Skin of body (tissue), 2 donors: ENCODE results near the gene ADAMTS8. TPM values are rescaled to one million over a fixed set of nuclear protein-coding genes. Genes with fewer than 3 reads are reported as not detected.

Experiments
- DNase-seq: peaks from one replicate; lab custom pipeline; 2025; lab: John Stamatoyannopoulos, UW
- total RNA-seq: library from RNA; depleted of rRNA; stranded (reverse); fragments of >200 nt; gene quantifications from one replicate; pipeline ENCODE4 v1.2.3, GENCODE V29; 2014

ADAMTS8 gene
- total RNA-seq, 1 donor from 2014 or later = 1.8 TPM

DNA sequence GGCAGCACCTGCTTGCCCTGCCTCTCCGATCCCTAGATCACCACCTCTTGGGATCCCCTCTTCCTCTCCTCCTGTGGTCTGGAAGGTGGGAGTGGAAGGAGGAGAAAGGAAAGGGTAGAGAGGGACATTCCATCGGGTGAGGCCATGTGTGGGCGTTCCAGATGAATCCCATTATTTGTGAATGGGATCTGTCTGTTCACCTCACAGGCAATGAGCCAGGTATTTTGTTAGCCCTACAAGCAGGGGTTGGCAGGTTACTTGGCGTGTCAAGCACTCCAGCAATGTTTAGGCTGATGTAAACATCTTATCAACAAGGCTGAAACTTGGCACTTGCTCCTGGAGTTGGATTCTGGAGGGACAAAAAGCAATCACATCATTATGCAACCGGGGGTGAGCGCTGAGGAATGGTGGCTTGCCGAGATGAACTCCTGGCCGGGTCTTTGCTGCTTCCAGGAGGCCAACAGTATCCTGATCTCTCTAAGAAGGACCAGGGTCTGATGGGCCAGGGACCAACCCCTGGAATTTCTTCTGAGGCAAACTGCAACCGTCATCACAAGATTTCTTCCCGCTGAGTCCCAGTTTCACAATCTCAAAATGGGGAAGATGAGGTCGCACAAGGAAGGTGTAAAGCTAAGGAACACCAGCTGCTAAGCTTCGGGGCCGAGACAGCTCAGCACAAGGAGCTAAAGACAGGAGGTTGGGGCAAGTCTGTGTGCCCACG, 7.8 kb downstream of the ADAMTS8 start:
- DNase-seq = no peak

DNA sequence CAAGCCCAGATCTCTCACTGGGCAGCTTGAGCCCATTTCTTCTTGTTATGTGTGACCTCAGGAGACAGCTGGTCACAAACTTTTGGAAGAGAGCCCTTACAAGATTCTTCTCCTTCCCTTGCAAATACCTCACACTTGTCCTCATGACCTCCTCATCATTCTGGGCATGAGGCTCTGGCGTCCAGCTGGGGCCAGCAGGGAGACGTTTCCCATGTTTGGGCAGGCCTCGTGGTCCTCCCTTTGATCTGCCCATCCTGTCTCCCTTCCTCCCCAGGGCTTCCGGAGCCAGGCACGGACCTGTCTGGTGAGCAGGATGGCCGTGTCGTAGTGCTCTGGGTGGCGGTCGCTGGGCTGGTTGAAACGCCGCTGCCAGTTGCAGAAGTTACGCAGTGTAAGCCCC, 9.7 kb downstream of the ADAMTS8 start:
- DNase-seq = no peak

DNA sequence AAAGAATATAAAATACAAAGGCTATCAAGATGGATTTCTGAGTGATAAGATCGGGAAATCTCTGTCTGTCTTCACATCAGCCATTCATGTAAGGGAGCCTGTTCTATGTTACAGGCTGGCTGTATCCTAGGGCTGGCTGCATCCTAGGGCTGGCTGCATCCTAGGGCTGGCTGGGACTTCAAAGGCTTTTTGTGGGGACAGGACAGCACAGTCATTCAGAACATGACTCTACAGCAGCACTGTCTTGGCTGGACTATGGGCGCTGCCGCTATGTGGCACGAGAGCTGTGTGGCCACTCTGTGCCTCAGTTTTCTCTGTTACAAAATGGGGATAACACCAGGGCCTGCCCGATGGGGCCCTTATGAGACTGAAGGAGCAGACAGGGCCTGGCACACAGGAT, 10.2 kb downstream of the ADAMTS8 start:
- DNase-seq = no peak

DNA sequence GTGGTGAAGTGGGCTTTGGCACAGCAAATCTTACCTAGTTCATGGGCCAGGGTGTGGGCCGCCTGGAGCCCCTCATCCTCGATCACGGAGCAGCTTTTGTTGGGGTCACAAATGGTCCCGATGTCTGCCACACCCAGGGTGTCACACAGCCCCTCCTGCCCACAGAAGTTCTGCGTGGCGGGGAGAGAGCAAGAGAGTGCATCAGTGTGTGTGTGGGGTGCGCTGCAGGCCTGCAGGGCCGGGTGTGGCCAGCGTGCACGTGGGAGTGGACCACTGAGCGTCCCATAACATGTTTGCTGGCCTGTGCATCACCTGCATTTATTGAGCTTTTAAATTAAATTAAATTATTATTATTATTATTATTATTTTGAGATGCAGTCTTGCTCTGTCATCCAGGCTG, 11.5 kb downstream of the ADAMTS8 start:
- DNase-seq = no peak

DNA sequence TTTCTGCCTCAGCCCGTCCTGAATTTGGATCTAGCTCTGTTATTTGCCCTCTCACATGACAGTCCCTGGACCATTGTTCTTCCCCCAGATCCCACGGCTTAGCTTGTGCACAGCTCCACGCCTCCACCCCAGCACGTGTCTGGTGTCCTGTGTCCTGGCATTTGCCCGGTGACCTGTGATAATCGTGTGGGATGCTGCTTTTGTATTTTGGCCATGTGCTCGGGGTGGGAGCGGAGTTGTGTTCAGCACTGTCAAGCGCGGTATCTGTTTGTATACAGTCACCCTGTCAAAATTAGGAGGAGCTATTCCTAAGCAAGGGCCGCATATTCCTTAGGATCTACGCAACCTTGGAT, 11.9 kb downstream of the ADAMTS8 start:
- DNase-seq = no peak

DNA sequence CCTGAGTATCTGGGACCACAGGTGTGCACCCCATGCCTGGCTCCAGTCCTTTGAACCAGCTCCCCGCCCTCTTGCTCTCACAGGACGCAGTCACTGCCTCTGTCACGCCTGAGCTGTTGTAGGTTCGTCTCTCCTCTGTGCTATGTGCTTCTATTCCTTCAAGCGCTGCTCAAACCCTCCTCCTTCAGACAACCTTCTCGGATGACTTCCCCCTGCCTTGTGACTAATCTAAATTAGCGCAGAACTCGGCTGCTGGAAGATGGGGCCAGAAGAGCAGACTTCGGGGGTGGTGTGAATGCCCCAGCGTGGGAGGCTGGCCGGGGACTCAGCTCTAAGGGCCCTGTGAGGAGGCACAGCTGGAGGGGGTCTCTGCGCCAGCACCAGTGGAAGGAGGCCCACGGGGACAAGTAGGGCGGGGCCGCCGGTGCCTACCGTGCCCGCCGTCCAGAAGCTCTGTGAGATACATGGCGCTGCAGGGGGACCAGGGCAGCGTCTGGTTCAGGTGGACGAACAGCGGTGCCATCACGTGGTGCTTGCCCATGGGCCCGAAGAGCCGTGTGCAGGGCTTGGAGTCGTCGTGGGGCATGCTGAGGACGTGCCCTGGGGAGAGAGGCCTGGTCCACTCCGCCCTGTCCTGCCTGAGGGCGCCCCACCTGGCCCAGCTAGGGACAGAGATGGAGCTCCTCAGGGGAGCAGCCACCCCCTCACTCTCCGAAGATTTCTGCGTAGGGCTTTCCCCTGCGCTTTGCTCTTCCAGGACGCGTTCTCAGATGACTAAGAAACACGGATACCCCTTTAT, 12.5 kb downstream of the ADAMTS8 start:
- no peak for DNase-seq

DNA sequence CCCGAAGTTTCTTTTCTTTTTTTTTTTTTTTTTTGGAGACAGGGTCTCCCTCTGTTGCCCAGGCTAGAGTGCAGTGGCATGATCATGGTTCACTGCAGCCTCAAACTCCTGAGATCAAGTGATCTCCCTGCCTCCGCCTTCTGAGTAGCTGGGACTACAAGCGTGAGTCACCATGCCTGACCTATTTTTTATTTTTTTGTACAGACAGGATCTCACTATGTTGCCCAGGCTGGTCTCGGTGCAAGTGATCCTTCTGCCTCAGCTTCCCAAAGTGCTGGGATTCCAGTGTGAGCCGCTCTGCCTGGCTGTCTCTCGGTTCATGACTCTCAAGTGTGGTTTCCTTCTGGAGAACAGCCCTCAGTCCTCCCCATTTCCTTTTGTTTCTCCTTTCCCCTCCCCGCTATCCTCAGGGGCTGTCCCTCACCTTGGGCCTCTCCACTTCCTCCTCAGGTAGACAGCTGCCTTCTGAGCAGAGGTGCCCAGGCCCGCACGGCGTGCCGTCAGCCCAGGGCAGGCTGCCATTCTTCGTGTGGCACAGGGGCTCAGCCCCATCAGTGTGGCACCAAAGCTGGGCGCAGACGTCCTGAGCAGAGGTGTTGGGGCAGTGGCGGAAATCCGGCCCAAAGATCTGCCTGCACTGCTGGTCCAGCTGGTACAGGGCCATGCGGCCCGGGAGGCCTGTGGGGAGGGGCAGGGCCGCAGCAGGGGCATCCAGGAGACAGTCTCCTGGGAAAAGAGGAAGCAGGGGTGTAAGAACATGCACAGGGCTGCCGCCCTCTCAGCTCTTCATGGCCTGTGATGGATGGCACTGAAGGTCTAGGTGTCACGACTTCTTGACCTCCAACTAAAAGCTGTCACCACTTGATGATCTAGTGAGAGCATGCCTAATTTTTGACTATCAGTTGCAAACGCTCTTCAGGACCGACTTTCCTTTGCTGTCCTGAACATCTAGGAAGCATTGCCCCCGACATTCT, 14.0 kb downstream of the ADAMTS8 start:
- no peak for DNase-seq

DNA sequence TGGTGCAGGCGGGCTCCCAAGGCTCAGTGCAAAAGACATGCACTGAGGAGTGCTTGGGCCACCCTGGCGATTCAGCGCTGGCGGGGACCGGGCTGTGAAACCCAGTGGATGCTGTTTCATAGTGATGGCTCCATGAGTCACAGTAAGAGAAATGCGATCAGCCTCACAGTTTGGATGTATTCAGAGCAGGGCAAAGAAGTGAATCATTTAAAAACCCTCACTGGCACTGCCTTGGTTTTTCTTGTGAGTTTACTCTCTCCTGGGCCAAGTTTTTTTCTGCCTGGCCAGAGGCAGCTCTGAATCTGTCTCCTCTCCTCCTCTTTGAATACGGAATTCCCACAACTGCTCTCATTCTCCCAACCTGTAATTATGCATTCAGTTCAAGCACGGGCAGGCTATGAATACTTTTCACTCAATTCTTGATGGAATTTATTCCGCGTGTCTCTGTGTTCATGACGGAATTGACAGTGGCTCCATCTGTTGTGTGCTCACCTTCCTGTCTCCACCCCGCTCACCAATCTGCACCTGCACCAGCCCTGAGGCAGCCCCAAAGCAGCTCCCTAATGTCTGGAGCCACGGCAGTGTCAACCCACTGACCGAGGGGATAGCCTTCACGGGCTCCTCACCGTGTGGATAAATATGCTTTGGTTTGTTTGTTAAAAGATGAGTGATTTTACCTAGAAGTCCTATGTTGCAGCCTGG, 14.9 kb downstream of the ADAMTS8 start:
- peak; percentile 14 for DNase-seq

DNA sequence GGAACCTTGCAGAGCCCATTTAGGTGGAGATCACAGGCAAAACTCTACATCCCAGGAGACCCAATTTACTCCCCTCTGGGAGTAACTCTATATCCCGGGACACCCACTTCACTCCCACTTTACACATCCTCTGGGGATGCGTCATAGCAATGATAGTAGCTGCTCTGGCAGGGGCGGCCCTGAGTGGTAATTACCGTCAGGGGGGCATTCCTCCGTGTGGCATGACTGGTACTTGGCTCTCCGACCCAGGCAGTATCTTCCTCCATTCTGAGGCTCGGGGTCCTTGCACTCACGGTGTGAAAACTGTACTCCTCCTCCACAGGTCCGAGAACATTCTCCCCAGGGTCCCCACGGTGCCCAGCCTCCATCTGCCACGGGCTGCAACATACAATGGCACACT, 17.2 kb downstream of the ADAMTS8 start:
- DNase-seq = no peak

DNA sequence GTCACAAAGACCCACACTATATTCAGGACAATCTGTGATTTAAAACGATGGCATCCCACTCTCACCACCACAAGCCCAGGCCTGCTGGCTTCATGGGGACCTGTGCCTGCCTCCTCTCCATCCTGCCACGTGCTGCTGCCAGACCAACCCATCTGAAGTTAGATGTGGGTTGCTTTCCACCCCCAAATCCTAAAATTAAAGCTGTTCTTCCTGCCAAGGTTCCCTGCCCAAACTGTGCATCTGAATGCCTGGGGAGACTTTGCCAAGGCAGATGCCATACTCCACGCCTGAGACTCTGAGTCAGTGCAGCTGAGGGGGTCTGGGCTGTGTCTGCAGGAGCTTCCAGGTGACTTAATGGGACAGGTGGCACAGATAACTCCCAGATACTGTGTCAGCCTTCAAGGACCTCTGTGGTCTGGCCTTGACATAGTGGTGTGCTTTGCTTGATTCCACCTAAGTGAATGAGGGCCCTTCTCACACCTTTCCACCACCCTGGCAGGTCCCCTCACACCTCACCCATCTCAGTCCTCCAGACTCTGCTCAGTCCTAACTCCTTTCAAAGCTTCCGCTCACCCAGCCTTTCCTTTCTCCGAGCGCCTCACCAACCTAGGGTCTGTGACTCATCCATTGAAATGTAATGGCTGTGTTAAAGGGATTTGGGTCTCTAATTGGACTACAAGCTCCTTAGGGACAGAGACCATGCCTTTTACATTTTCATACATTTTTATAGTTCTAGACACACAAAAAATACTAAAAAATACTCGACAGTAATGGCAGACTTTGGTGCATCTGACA, 18.6 kb downstream of the ADAMTS8 start:
- no peak for DNase-seq

DNA sequence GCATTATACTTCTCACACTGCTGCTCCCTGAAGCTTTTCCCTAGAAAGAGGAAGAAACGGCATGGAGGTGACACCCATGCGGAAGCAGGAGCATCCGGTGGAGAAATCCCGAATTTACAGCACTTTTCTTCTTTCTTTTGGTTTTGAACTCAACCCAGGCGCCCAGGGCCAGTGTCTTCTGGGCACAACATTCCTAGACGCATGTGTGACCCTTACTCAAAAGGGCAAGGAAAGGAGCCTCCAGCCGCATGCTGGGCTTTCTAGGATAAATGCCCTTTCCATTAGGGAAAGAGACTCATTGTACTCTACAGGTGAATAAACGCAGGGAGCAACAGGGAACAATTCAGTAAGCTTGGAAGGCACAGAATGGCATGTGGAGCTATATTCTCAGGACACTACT, 19.5 kb downstream of the ADAMTS8 start:
- no peak for DNase-seq

DNA sequence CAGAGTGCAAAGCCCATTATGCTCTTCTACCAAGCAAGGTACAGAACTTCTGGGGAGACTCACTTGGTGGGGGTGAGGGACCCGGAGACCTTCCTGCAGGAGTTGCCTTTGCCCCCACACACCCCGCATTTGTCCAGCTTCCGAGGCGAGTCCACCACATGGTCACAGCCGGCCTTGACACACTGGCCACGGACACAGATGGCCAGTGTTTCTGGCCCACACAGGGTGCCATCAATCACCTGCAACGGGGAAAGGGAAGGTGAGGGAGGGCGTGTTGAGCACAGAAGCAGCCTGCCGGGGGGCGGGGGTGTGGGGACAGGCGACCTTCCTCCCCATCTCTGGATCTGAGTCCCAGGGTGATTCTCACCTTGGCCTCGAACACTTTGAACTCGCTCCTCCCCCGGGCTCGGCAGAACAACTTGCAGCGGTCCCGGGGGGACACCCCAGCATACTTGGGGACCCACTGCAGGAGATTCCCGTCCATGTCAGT, 20.0 kb downstream of the ADAMTS8 start:
- DNase-seq = no peak

DNA sequence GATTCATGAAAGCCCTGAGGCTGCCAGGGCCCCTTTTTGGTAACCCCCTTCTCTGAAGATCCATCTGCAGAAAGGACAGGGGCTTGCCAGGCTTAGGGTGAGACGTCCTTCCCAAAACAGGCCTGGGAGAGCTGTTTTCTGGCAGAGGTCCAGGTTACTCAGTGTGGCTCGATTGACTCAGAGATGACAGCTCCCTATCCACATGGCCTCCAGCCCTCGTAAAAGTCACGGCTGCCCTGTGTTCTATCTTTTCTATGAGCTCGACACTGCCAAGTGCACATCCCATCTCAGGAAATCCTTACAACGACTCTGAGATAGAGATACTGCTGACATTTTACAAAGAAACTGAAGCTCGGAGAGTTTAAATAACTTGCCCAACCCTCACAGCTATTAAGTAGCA, 20.4 kb downstream of the ADAMTS8 start:
- DNase-seq = peak; percentile 40

DNA sequence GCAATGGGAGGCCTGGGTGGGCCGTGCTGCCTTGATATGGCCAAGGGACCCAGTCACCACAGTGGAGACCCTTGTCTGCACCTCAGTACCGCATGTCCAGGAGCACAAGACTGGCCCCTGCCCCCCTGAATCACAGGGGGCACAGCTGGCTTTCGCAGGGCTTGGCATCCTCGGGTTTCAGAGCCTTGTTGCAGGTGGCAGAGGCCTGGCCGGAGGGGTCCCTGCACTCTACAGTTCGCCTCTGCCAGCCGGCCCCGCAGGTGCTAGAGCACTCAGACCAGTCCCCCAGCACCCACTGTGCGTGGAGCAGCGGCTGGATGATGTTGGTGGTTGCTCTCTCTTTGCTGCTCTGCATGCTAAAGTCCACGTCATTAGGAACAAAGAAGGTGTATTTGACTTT, 23.0 kb downstream of the ADAMTS8 start:
- DNase-seq = no peak

DNA sequence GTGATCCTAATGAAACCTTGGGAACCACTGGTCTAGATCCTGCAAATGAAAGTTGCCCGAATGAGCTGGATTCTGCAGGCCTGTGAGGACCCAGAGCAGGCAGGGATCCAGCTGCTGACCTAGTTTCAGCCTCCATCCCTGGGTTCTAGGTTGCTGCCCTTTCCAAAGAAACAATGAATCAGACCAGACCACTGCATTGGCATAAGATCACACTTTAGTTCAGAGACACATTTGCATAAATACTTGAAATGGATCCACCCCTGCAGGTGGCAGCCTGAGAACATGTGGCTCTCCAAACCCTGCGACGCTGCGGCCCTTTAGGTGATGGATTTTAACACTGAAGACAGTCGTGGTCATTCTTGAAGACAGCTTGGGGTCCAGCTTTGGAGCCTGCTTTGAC, 23.7 kb downstream of the ADAMTS8 start:
- DNase-seq = no peak

DNA sequence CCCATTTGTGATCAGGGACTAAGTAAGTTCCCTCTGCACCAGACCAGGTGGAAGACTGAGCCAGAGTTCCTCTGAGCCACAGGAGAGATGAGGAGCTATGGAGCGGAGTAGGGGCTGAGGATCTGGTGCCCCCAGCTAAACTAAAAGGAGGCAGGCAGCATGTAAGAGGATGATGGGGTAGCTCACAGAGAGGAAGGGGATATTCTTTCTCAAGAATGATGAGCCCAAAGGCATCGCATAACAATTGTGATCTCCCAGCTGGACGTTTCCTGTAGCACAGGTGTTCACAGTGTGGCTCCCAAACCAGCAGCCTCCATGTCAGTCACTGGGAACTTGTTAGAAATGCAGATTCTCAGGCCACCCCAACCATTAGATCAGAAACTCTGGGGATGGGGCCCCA, 24.4 kb downstream of the ADAMTS8 start:
- DNase-seq = no peak

DNA sequence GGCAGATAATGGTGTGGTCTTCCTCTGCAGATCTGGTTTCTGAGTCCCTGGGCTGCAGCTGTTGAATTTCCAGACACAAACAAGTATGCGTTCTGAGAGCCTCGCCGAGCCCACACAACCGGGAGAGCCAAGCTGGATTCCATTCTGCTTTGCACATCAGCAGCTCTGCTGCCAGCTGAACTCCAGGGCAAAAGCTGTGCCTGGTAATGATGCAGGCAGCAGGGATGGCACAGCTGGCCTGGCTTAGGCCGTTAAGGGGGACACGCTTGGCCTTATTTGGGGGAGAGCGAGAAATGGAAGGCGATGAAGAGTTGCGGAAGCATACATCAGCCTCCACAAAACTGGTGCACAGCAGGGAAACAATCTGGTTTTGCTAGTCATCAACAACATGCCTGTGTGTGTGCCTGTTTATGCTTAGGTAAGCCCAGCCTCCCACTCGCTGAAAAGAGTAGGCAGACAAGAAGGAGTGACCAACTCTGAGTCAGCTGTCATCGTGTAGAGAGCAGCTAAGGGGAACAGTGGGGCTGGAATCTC, 25.1 kb downstream of the ADAMTS8 start:
- peak; percentile 76 for DNase-seq

DNA sequence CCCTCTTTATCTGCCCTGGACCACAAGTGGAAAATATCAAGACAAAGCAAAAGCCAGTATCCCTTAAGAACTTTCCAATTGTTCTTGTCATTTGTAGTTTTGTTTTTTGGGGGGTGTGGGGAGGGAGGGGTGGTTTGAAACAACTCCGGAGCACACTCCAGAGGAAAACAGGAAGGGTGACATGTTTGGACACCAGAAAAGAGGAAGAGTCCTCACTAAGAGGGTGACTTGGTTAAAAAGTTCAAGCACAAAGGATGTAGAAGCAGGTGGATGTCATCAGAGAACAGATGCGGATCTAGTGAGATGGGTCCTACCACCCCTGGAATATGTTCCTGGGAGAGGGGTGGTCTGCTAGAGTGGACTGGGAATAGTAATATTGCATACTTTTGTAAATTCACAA, 25.8 kb downstream of the ADAMTS8 start:
- DNase-seq = no peak

DNA sequence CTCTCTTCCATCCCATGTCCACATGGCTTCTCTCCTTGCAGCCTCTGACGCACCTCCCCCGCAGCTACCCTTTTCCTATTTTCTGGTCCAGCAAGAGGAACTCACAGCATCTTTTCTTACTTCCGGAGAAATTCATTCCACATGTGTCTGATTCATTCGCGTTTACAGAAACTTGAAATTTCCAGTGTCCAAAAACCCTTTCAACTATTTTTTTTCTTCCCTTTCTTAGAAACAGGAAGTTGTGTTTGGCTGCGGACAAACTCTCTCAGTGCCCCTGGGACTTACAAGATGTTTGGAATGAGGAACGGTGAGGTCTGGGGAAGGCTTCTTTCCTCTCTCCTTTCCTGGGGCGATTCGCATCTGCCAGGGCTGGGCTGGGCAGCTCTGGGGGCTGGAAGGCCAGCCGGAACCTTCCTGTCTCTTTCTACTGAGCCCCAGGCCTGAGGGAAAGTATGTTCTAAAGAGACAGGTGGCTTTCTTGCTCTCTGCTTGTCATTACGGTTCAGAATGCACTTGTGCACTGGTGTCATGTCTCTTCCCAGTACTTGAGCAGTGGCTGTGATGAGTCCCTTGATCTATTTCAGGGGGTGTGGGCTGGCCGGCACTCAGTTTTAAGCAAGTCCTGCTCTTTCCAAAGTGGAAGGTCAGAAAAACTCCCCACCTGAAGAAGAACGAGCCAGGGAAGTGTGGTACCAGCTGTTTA, 27.5 kb downstream of the ADAMTS8 start:
- DNase-seq = peak; percentile 80
